Activated CD4-positive, alpha-beta T cell treated with anti-CD3 and anti-CD28 coated beads, Interleukin-2, amount 50 U/mL, for 24 hours (primary cell): ENCODE measurements around the gene JMY.
"Not testable (repeated sequence)": the region's sequence is repeated elsewhere in the genome, so short reads cannot be mapped to it uniquely, and the experiment has no call there.

Experiments used
- DNase-seq, 2 donors: peaks; one replicate each; pipeline ENCODE4 v3.0.0-alpha.2; 2020; ENCODE audit warnings: low read depth in 1 of 2, low spot score in 1 of 2

Gene JMY

DNA sequence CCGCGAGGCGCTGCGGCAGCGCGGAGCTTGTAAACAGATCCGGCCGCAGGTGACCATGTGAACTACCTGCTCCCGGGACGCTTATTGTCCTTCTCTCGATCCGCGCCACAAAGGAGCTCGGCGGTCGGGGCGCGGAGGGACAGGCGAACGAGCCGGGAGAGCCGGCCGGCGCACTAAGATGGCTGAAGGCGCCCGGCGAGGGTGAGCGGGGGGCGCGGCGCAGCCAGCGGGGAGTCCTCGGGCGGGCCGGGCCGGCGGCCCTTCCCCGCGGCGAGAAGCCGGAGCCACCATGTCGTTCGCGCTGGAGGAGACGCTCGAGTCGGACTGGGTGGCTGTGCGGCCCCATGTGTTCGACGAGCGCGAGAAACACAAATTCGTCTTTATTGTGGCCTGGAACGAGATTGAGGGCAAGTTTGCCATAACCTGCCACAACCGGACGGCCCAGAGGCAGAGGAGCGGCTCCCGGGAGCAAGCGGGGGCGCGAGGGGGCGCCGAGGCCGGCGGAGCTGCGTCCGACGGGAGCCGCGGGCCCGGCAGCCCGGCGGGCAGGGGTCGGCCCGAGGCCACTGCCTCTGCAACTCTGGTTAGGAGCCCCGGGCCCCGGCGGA, 535 bp downstream of the JMY start:
- peak in 1 of 2 donors; percentile 20 for DNase-seq

DNA sequence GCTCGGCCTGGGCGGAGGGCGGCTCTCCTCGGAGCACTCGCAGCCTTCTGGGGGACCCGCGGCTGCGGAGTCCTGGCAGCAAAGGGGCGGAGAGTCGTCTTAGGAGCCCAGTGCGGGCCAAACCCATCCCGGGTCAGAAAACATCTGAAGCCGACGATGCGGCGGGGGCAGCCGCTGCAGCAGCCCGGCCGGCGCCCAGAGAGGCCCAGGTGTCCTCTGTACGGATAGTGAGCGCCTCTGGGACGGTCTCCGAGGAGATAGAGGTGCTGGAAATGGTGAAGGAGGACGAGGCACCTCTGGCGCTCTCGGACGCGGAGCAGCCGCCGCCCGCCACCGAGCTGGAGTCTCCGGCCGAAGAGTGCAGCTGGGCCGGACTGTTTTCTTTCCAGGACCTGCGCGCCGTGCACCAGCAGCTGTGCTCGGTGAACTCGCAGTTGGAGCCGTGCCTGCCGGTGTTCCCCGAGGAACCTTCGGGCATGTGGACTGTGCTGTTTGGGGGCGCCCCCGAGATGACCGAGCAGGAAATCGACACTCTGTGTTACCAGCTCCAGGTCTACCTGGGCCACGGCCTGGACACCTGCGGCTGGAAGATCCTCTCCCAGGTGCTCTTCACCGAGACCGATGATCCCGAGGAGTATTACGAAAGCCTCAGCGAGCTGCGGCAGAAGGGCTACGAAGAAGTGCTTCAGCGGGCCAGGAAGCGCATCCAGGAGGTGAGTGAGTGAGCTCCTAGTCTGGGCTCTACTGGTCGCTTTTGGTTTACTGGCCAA, 1.2 kb downstream of the JMY start:
- DNase-seq, result peak; percentile 12 to 13

DNA sequence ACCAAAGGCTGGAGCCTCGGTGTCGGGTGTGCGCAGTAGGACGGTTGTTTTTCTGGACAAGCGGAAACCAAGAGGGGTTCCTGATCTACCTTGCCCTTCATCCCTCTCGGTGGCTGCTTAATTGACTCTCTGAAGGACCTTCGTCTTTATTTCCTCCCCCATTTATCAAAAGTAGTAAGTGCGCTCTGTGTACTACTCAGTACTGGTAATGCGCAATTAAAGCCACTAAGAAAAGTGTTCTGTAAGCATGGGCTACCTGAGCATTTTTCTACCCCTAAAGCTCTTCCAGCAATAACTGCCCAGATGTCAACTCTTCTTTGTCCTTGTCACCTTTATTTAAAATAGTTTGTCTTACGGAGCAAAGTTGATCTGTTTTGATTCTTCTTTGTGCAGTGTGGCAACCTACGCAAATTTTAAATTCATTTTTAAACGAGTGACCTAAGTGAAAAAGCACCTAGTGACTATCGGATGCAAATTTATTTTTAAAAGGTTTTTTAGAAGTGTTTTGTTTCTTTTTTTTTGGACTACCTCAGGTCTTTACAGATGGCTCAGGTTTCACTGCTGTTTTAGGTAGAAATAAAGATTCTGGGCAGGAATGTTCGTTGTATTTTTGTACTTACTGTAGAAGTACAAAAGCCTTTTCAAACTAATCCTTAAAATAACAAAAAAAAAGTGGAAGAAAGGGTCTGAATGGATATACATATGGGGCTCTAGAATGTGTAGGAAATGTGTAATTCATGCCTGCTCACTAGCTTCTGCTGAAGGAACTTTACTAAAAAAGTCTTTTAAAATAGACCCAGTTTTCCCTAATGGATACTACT, 2.0 kb downstream of the JMY start:
- no peak for DNase-seq

DNA sequence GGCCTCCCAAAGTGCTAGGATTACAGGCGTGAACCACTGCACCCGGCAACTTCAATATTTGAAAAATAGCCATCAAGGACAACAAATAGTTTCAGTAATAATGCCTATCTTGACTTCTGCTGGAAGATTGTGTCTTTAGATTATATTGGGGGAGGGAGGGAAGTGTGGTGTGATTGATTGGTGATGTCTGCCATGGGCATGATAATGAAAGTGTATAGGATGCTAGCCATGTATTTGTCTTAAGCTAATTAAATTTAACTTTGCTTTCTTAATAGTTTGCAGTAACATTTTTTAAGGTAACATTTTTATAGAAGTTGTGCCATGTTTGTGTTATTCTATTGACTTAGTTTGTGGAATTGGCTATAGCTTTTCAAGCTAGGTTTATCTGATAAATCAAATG, 4.6 kb downstream of the JMY start:
- DNase-seq, result no peak

DNA sequence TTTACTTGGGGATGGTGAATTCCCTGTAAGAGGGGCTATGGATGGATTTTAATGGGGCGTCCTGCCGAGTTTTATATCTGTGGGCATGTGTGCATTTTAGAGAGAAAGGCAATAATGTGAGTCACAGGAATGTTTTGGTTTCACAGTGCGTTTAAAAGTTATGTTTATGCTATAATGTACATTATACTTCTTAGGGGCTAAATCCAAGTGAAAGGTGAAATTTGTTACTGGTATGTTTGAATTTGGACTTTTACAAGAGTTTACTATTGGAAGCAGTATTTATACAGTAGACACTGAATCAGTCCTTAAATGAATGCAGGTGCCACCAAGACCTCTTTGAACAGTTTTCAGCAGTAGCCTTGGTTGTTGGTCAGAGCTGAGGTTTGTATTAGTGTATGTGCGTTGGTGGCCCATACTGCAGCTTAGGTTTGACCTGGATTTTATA, 5.6 kb downstream of the JMY start:
- DNase-seq, result no peak

DNA sequence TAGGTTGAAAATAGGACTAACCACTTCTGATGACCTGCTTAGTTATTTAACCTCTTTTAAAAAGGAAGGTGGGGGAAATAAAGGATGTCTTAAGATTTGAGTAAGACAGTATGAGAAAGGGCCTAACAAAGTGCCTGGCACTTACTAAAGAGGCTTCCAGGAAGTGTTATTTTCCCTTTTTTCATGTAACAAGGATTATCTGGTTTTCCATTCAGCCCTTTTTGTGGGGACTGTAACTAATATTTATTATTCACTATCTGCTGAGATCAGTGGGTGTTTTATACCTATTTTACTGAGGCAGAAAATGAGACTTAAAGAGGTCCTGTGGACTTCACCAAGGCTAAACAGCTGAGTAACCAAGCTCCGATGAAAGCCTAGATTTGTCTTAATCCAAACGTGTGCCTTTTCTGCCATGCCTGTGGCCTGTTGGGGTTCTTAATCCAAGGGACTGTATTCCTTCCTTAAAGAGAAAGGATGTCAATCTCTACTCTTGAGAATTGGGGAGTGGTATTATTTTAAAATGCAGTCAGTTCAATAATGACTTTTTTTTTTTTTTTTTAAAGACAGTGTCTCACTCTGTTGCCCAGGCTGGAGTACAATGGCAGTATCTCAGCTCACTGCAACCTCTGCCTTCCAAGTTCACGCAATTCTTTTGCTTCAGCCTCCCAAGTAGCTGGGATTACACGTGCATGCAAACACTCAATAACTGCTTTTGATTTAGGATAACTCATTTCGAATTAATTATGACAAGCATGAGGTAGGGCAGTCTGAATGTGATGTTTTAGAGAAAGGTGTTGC, 6.5 kb downstream of the JMY start:
- no peak for DNase-seq

DNA sequence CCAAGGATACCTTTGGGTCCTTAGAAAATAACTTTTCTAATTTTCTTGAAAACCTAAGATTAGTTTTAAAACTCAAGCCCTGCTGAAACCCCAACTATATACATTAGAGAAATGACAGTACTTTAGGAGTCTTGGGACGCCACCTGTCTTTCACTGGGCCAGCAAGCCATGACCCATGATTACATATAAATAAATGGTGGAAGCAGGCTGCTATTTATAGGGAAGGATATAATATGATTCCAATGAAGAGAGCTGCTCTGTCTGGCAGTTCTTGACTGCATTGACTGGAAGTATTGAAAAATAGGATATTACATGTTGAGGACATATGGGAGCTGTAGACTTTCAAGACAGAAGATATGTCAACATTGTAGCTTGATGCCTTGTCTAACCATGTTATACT, 7.3 kb downstream of the JMY start:
- no peak for DNase-seq

DNA sequence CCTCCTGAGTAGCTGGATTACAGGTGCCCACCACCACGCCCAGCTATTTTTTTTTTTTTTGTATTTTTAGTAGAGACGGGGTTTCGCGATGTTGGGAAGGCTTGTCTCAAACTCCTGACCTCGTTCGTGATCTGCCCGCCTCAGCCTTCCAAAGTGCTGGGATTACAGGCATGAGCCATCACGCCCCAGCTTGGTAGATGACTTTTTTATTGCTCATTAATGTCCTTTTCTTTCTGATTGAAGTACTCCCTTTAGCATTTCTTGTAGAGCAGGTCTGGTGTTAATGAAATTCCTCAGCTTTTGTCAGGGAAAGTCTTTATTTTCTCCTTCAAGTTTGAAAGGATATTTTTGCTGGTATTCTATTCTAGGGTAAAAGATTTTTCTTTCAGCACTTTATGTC, 18.1 kb downstream of the JMY start:
- not testable (repeated sequence) for DNase-seq

DNA sequence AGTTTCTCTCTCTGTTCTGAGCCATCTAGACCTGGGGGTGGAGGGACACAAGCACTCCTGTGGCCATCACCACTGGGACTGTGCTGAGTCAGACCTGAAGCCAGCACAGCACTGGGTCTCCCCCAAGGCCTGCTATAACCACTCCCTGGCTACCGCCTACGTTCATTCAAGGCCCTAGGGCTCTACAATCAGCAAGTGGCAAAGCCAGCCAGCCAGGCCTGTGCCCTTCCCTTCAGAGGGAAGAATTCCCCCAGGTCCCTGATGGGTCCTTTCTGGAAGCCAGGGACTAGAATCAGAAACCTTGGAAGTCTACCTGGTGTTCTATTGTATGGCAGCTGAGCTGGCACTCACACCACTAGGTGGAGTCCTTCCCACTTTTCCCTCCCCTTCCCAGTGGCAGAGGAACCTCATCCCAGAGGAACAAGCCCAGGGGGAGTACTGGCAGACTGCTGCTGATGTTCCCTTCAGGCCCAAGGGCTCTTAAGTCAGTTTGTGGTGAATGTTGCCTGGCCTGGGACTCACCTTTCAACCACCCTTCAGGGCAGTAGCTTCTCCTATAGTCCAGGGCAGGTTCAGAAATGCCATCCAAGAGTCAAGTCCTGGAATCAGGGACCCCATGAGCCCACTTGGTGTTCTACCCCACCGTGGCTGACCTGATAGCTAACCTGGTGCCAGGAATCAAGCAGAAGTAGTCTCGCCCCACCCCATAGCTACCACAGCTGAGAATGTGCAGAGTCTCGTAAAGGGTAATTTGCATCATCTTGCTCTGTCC, 20.0 kb downstream of the JMY start:
- no peak for DNase-seq

DNA sequence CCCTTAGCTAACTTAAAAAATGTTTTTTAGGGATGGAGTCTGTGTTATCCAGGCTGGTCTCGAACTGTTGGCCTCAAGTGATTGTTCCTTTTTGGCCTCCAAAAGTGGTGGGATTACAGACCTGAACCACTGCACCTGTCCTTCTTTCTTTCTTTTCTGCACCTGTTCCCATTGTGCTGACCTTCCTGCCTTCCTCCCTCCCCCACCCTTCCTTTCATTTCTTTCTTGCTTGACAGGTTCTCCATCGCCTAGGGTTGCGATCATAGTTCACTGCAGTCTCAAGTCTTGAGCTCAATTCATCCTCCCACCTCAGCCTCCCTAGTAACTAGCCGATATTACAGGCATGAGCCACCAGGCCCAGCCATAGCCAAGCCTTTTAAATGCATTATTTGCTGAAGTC, 20.6 kb downstream of the JMY start:
- DNase-seq, result no peak

DNA sequence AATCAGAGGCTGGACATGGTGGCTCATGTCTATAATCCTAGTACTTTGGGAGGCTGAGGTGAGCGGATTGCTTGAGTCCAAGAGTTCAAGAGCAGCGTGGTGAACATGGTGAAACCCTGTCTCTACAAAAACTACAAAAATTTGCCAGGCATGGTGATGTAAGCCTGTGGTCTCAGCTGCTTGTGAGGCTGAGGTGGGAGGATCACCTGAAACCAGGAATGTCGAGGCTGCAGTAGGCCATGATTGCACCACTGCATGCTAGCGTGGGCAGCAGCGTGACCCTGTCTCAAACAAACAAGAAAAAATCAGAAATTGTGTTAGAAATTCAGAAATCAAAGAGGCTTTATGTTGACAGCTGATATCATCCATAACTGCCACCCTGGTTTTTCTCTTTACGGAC, 21.4 kb downstream of the JMY start:
- DNase-seq, result no peak

DNA sequence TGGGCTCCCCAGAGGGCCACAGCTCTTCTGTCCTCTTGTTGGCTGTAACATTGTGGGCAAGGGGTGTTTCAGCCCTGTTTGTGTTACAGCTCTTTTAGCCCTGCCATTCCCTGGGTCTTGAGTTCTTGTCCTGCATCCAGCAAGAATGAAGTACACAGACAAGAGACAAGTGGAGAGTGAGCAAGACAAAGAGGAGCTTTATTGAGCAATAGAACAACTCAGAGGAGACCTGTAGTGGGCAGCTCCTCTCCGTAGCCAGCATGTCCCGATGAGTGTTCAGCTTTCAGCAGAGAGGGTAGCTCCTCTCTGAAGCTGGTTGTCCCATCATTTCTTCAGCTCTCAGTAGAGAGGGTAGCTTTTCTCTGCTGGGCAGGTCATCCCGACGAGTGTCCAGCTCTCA, 22.9 kb downstream of the JMY start:
- no peak for DNase-seq

DNA sequence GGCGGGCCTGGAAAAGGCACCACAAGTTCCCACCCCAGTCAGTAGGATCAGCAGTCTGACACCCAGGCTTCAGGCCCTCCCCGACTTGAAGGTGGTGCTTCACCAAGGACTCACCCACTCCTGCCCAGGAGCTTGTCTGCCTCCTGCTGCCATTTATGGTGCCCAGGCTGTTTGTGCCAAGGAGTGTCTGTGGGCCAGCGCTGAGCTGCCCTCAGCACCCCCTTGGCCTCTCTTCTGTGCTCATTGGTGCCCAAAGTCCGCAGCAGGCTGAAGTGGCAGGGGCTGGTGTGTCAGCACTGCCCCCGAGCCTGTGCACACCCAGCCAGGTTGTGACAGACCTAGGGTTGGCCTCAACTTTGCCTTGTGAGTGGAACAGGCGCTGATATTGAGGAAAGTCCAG, 23.5 kb downstream of the JMY start:
- no peak for DNase-seq

DNA sequence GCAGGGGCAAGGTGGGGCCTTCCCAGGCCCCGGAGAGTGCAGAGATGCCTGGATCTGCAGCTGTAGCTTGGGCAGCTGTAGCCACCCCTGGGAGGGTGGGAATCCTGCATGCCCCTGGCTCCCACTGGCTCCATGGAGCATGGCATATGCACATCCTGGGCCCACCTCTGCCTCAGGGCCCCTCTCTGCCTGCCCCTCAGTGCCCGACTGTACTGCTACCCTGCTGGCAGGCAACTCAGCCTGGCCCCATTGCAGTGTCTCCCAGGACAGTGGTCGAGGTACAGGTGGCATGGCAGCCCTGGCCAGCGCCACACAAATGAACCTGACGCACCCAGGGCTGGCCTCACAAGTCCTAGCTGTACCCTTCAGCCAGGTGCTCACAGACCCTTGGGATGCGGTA, 23.9 kb downstream of the JMY start:
- DNase-seq, result no peak

DNA sequence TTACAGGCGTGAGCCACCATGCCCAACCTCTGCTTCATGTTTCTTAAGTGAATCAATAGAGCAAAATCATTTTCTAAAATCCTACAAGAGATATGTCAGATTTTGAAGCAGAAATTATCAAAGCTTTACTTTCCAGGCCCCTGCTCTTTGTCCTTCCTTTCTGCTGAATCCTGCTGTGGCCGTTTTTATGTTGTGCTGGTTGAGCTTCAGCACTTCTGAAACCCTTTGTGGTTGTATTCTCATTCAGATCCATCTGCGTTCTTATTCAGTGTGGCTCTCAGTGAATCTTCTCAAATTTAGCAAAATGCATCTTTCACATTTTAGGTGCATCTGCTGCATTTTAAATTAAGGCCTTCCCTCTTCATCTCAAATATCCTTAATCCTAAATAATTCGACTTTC, 26.0 kb downstream of the JMY start:
- DNase-seq, result no peak

DNA sequence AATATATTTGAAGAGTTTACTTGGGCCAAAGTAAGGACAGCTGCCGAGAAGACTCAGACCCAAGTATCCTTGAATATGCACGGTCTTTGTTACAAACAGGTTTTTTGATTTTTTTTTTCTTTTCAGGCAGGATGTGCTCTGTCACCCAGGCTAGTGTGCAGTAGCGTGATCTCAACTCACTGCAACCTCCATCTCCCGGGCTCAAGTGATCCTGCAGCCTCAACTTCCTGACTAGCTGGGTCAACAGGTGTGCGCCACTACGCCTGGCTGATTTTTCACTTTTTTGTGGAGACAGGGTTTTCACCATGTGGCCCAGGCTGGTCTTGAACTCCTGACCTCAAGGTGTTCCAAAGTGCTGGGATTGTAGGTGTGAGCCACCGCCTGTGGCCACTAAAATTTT, 27.4 kb downstream of the JMY start:
- no peak for DNase-seq

DNA sequence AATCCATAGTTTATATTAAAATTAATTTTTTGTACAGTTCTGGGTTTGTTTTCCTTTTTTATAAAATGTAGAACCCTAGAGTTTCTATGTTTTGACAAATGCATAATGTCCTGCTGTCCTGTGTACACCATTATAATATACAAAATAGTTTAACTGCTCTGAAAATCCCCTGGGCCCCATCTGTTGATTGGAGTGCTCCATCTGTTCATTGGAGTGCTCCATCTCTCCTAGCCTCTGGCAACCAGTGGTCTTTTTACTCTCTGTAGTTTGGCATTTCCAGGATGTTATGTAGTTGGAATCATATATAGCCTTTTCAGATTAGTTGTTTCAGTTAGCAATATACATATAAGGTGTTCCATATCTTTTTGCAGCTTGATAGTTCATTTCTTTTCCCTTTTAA, 31.2 kb downstream of the JMY start:
- DNase-seq, result no peak

DNA sequence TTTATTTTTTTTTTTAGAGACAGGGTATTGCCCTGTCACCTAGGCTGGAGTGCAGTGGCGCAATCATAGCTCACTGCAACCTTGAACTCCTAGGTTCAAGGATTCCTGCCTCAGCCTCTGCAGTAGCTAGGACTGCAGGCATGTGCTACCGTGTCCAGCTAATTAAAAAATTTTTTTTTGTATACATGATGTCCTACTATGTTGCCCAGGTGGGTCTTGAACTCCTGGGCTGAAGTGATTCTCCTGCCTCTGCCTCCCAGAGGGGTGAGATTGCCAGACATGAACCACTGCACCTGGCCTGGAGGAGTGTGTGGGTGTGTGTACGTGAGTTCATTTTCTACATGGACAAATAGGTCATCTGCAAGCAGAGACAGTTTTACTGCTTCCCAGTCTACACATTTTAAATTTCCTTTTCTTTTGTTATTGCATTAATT, 33.8 kb downstream of the JMY start:
- DNase-seq, result no peak

DNA sequence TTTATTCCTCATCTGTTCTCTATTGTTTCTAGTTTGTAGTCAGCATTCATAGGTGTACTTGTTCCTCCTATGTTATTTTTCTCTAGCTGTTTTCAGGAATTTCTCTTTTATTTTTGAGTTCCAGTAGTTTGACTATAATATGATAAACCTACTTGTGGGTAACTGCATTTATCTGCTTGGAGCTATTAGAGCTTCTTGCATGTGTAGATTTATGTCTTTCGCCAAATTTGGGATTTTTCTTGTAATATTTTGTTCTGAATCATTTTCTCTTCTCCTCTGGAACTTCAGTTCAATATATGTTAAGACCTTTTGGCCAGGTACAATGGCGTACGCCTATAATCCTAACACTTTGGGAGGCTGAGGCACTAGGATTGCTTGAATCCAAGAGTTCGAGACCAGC, 37.4 kb downstream of the JMY start:
- DNase-seq, result no peak

DNA sequence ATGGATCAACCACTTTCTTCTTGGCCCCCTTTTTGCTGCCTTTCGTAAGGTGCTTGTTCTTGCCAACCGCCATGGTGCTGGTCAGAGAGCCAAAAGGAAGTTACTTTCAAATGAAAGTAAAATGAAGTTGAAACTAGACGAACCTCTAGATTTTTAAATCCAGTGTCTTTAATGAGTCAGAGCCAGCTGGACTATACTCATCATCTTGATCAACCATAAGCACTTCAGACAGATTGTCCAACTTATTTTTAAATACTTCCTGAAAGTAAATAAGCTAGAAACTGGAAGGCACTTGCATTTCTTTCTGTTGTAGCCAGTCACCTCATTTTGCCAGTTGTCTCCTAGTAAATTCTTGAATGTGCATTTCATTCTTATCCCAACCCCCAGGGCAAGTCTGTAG, 48.9 kb downstream of the JMY start:
- DNase-seq, result no peak

DNA sequence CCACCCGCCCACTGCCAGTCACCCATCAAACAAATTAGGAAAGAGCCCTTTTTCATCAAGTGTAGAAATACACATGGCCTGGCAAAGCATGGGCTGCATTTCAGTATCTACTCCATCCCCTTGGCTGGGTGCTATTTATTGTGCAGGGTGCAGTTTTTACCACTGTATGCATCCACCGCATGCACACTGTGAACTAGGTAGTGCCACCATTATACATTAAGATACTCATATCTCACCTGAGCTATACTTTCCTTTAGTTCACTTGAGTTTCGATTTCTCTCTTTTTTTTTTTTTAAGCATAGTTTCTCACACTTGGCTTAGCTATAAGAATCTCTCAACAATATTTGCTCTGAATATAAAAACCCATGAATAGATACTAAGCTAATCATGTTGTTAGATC, 49.4 kb downstream of the JMY start:
- DNase-seq, result no peak
